Activated CD8-positive, alpha-beta memory T cell treated with anti-CD3 and anti-CD28 coated beads, Interleukin-2, amount 50 U/mL, for 48 hours (primary cell): Measurements from ENCODE around the gene HELZ2.
"Not testable (repeated sequence)": the region's sequence is repeated elsewhere in the genome, so short reads cannot be mapped to it uniquely, and the experiment has no call there.

Source experiments
- DNase-seq: peaks from one replicate; pipeline ENCODE4 v3.0.0-alpha.2; 2020

Gene HELZ2

DNA sequence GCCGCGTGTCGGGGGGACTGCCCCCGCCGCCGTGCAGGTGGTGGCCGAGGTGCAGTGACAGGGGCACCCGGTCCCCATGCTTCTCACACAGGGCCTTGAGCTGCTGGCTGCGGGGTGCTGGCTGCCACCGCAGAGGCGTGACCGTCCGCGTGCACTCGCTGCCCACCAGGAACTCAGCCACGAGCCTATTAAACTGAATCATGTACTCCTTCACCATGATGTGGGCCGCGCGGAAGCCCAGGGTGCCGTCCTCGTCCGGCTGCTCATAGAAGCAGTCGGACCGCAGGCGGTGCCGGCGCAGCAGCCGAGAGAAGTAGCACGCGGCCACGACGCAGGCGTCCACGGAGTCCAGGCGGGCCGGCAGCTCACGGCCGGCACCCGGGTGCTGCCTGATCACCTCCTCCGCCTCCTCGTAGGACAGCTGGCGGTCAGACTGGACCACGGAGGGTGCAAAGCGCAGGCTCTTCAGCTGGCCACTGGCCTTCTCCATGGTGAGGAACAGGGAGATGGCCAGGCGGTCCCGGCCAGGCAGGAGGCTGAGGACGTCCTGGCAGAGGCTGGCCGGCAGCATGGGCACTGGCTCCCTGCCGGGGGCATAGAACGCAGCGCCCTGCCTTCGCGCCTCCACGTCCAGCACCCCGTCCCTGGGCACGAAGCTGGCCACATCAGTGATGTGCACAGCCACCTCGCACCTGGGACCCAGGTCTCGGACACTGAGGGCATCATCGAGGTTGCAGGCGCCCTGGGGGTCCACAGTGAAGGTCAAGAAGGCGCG lies 9.8 kb downstream of the HELZ2 start:
- DNase-seq: no peak

- DNase-seq: no peak
Observed at GRCh38 chr20:63563225-63563935, 10.7 kb downstream of the HELZ2 start.

DNA sequence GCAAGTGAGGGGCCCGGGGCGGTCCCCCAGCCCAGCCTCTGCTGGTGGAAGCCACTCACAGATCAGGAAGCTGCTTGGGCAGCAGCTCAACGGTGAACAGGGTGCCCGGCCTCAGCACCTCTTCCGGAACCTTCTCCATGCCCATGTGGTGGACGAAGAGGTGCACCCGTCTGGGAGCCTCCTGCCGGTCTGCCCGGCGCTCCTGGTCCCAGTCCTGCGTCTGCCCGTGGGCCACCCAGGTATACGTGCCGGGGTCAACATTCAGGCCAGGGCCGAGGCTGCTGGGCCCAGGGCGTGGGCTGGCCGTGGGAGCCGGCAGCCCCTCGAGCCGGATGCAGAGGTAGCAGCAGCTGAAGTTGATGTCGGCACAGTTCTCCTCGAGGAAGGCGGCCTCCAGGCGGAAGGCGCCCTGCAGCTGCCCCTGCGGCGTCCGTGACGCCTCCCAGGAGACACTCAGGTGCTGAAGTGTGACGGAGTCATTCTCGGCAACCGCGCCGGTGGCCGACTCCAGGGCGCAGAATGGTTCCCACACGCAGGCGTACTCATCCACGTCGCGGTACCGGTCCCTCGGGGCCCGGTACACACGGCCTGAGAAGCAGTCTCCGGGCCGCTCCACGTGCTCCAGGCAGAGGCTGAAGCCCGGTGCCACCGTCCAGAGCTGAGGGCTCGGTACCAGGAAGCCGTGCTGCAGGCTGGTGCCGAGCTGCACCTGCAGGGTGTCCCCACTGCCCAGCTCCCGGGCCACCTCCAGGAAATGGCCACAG lies 11.4 kb downstream of the HELZ2 start:
- no peak for DNase-seq

- no peak for DNase-seq
Observed at GRCh38 chr20:63561624-63562396, 12.2 kb downstream of the HELZ2 start.

DNA sequence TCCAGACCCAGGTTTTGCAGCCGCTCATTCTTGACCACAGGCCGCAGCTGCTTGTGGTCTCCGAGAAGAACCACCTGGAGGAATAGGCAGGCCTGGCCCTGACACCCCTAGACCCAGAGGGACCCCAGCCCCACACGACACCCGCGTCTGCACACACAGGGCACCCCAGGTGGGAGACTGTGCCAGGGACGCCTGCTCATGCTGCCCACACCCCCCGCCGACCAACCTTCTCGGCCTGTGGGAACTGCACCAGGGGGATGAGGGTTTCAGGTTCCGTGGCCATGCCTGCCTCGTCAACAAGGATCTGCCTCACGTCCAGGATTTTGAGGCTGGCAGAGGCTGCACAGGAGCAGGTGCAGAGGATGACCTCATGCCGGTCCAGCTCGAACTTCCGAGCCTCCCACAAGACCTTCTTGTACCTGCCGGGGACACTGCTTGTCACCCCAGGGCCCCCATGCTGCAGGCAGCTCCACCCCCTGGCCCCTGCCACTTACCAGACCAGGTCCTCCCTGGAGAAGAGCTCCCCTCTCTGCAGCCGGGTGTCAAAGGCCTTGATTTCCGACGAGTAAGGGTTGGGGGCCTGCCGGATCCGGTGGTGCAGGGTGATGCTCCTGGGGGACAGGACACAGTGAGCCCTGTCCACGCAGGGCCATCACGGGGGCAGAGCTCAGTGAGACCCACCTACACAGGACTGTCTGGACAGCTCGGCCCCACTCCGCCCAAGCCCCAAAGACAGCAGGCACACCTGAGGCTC lies 13.0 kb downstream of the HELZ2 start:
- DNase-seq: no peak

DNA sequence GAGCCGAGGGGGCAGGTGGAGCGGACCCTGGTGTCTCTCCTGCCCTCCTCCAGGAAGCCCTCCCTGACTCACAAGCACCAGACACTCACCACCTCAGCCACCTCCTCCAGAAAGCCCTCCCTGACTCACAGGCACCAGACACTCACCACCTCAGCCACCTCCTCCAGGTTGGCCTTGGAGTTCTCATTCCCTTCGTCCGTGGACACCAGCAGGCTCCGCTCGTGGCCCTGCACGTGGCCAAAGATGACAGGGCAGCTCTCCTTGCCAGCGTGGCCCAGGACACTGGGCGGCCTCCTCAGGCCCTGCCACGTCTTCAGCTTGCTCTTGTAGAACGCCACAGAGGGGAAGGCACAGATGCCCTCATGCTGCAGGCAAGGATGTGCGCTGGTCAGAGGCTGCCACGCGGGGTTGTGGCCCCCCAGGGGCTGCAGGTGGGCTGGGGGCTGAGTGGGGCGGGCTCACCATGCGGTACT lies 13.7 kb downstream of the HELZ2 start:
- DNase-seq: no peak

- DNase-seq: not testable (repeated sequence)
Observed at GRCh38 chr20:63559485-63560332, 14.3 kb downstream of the HELZ2 start.

- DNase-seq: no peak
Observed at GRCh38 chr20:63558804-63559484, 15.1 kb downstream of the HELZ2 start.

GRCh38 chr20:63557481-63557891 lies 16.6 kb downstream of the HELZ2 start:
- DNase-seq: no peak

DNA sequence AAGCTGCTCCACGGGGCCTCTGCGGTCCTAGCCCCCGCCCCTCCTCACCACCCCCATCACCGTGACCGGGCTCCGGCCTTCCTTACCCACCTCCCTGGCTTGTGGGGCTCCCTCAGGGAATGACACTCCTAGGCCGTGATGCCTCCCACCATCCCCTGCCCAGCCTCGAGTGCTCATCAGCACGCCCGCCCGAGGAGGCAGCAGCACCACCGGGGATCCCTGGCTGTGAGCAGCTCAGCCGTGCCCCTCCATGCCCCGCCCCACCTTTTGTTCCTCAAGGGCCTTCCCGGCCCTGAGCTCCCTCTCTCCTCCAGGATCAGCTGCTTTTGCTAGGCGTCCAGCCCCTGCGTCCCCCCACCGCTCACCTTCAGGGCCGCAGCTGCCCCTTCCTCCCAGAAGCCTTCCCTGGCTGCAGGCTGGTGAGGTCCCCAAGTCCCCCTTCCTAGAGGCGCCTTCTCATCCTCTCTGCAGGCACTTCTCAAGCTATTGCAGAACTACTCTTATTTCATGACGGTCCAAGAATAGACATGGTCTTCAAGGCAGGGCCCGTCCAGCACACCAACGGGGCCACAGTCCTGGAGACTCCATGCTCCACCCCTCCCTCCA lies 17.1 kb downstream of the HELZ2 start:
- DNase-seq: no peak

GRCh38 chr20:63555661-63556381 lies 18.2 kb downstream of the HELZ2 start:
- no peak for DNase-seq

- DNase-seq: no peak
Observed at GRCh38 chr20:63554361-63555278, 19.4 kb downstream of the HELZ2 start.

- peak; percentile 71 for DNase-seq
Observed at GRCh38 chr20:63553933-63554290, 20.1 kb downstream of the HELZ2 start, which contains the start of gene FNDC11. Gene FNDC11, plus strand, starts transcription at chr20:63554159. Its CDS starts 1,505 bp downstream, at chr20:63555664.

GRCh38 chr20:63553251-63553932 lies 20.6 kb downstream of the HELZ2 start:
- DNase-seq: peak; percentile 94

- no peak for DNase-seq
Observed at GRCh38 chr20:63552481-63553249, 21.4 kb downstream of the HELZ2 start.

DNA sequence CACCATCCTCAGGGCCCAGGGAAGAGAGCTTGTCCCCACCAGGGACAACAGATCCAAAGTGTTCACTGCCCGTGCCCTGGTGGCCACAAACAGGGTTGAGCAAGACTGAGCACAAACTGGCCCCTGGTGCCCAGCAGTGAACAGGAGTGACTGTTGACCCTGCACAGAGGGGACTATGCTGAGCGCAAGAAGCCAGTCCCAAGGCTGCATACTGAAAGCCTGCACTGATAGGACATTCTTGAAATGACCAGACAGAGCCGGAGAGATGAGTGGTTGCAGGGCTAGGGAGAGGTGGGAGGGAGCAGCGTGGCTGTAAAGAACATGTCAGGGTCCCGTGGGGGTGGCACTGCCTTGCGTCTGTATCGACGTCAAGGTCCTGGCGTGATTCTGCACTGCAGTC lies 23.0 kb downstream of the HELZ2 start:
- no peak for DNase-seq
